ENCODE data around the gene SRSF9.

SRSF9 gene

GRCh38 chr12:120453977-120454376 is 15.6 kb downstream of the SRSF9 start:
- TF ChIP-seq NFIC (IDR thresholded peaks at IDR 0.05) (no peak), MAX (IDR thresholded peaks at IDR 0.05) (no peak), RAD21 (IDR thresholded peaks at IDR 0.05; ENCODE audit: low read depth) (peak; percentile 29; the same call in 1 of the 2 replicates)

GRCh38 chr12:120453060-120453750 is 16.3 kb downstream of the SRSF9 start:
- TF ChIP-seq EGR1 (IDR thresholded peaks at IDR 0.05), result no peak
- no peak for TF ChIP-seq NFIC (IDR thresholded peaks at IDR 0.05)
- TF ChIP-seq CEBPB (IDR thresholded peaks at IDR 0.05), result no peak
- TF ChIP-seq ZBTB7A (IDR thresholded peaks at IDR 0.05; ENCODE audit: low read depth), result no peak
- TF ChIP-seq TCF12 (IDR thresholded peaks at IDR 0.05; ENCODE audit: low read depth), result no peak
- TF ChIP-seq CREB1 (IDR thresholded peaks at IDR 0.05; ENCODE audit: low read depth), result no peak
- no peak for TF ChIP-seq USF1 (IDR thresholded peaks at IDR 0.05)
- TF ChIP-seq FOXM1 (IDR thresholded peaks at IDR 0.05; ENCODE audit: borderline replicate concordance, low read depth), result no peak
- TF ChIP-seq TAF1 (IDR thresholded peaks at IDR 0.05; ENCODE audit: low read depth), result no peak
- TF ChIP-seq TEAD4 (IDR thresholded peaks at IDR 0.05), result no peak
- no peak for TF ChIP-seq EP300 (IDR thresholded peaks at IDR 0.05; ENCODE audit: borderline replicate concordance)
- no peak for TF ChIP-seq RAD21 (IDR thresholded peaks at IDR 0.05; ENCODE audit: low read depth)
- no peak for TF ChIP-seq YY1 (IDR thresholded peaks at IDR 0.05; ENCODE audit: low read depth)
- TF ChIP-seq REST (IDR thresholded peaks at IDR 0.05; ENCODE audit: low read depth), result no peak

GRCh38 chr12:120452524-120452923 is 17.0 kb downstream of the SRSF9 start:
- TF ChIP-seq CEBPB (IDR thresholded peaks at IDR 0.05) (peak; percentile 82), NFIC (IDR thresholded peaks at IDR 0.05) (0 out of 2 replicates have a peak, but pooled peaks have one; percentile 17)

GRCh38 chr12:120447992-120448391 is 21.6 kb downstream of the SRSF9 start:
- TF ChIP-seq TEAD4 (IDR thresholded peaks at IDR 0.05), result no peak

- TF ChIP-seq MAX (IDR thresholded peaks at IDR 0.05) (peak; percentile 93), REST (IDR thresholded peaks at IDR 0.05; ENCODE audit: low read depth) (no peak), RAD21 (IDR thresholded peaks at IDR 0.05; ENCODE audit: low read depth) (no peak), YY1 (IDR thresholded peaks at IDR 0.05; ENCODE audit: low read depth) (peak; percentile 94), USF1 (IDR thresholded peaks at IDR 0.05) (no peak), CREB1 (IDR thresholded peaks at IDR 0.05; ENCODE audit: low read depth) (peak; percentile 99), ZBTB7A (IDR thresholded peaks at IDR 0.05; ENCODE audit: low read depth) (no peak), NFIC (IDR thresholded peaks at IDR 0.05) (no peak), TCF12 (IDR thresholded peaks at IDR 0.05; ENCODE audit: low read depth) (peak; percentile 72), CEBPB (IDR thresholded peaks at IDR 0.05) (no peak), EGR1 (IDR thresholded peaks at IDR 0.05) (peak; percentile 51; the same call in 1 of the 2 replicates), EP300 (IDR thresholded peaks at IDR 0.05; ENCODE audit: borderline replicate concordance) (peak; percentile 17; the same call in 1 of the 2 replicates), TEAD4 (IDR thresholded peaks at IDR 0.05) (peak; percentile 34), TAF1 (IDR thresholded peaks at IDR 0.05; ENCODE audit: low read depth) (peak; percentile 83), FOXM1 (IDR thresholded peaks at IDR 0.05; ENCODE audit: borderline replicate concordance, low read depth) (no peak)
These were observed 23.4 kb downstream of the SRSF9 start, which contains the start of the genes GATC and TRIAP1 for GRCh38 chr12:120445911-120446843. GATC (plus strand) TSS chr12:120446444; CDS start chr12:120446481, 37 bp downstream. TRIAP1 (minus strand) TSS chr12:120446384; CDS start chr12:120446372, 12 bp downstream.
